Subcutaneous adipose tissue (tissue), 4 donors: ENCODE results near the gene ATXN7L1. TPM values are rescaled to one million over a fixed set of nuclear protein-coding genes. Genes with fewer than 3 reads are reported as not detected.

Source experiments
- total RNA-seq, 4 donors: library from RNA; depleted of rRNA; stranded (reverse); fragments of >200 nt; gene quantifications; one replicate each; pipeline ENCODE4 v1.1.0, GENCODE V29; 2016
- TF ChIP-seq, protein P1 (sequence below): fragments of 450-650 bp; IDR thresholded peaks from one replicate; pipeline ENCODE4 v1.5.1; 2016; ENCODE audit warnings: low read depth, mild to moderate bottlenecking, control low read depth, antibody characterized with exemption, moderate library complexity

ATXN7L1 gene
- total RNA-seq, 4 donors from 2014 or later: 11.5 to 29.2 (median 13.3) TPM

DNA sequence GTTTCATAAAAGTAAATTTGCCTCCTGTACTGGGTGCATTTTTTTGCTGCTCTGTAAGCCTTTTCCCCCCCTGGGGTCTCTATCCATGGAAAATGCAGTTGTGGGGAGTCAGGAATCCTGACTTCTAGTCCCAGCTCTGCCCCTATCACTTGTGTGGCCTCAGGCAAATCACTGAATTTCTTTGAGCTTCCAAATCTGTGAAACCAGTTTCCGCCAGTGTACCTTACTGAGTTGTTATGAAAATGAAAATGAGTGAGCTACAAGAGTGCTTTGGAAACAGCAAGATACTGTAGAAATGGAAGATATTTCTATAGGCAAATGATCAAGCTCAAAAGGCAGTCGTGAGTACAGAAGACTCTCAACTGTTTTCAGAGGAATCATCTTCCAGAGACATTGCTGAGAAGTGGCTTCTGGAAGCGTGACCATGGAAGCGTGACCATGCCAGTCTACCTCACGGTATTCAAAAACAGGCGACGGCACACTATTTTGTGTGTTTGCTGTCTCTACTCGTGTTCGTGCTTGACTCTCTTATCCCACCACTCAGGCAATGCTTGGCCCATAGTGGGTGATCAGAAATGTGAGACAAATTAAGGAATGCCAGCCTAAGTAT lies 107.4 kb downstream of the ATXN7L1 start:
- TF ChIP-seq, protein P1, sequence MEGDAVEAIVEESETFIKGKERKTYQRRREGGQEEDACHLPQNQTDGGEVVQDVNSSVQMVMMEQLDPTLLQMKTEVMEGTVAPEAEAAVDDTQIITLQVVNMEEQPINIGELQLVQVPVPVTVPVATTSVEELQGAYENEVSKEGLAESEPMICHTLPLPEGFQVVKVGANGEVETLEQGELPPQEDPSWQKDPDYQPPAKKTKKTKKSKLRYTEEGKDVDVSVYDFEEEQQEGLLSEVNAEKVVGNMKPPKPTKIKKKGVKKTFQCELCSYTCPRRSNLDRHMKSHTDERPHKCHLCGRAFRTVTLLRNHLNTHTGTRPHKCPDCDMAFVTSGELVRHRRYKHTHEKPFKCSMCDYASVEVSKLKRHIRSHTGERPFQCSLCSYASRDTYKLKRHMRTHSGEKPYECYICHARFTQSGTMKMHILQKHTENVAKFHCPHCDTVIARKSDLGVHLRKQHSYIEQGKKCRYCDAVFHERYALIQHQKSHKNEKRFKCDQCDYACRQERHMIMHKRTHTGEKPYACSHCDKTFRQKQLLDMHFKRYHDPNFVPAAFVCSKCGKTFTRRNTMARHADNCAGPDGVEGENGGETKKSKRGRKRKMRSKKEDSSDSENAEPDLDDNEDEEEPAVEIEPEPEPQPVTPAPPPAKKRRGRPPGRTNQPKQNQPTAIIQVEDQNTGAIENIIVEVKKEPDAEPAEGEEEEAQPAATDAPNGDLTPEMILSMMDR: no peak

DNA sequence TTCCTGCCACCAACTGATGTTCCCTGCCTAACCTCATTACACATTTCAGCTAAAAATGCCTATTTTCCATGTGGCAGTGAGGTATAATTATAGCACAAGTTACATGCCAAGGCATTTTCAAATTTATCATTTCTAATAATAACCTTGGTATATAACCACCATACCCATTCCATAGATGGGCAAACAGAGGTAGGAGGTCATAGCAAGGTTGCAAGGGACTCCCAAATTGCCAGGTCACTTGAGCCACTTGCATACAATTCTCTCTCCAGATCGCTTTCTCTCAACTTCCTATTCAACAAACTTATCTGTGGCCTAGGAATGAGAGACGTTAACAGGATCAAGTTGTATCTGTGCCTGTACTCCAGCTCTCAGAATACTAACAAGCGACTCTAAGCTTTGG lies 108.3 kb downstream of the ATXN7L1 start:
- TF ChIP-seq, protein P1: no peak

DNA sequence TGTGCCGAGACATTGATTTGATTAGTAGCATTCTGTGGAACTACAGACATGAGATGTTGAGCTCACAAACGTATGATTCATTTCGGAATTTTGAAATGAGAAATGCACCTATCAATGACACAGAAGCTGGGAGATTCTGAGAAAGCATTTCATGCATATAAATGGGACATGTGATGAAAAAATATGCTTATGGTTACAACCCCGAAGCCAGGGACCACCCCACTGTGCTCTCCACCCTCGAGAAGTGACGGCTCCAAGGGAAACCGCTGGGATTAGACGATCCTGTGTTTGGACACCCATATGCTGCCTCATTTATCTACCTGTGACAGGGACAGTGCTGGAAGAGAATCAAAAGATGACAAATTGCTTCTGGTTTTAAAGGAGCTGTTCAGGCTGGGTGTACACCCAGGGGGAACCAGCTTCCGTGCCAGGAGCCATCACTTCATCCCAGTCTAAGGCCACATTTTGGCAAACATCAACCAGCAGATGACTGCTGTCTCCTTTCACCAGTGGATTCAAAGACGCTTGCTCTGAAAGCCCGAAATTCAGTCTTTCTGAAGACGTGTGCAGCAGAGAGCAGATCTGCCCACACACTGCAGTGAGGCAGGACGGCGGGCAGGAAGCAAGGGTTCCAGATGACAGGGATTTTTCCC lies 109.9 kb downstream of the ATXN7L1 start:
- TF ChIP-seq, protein P1: no peak

DNA sequence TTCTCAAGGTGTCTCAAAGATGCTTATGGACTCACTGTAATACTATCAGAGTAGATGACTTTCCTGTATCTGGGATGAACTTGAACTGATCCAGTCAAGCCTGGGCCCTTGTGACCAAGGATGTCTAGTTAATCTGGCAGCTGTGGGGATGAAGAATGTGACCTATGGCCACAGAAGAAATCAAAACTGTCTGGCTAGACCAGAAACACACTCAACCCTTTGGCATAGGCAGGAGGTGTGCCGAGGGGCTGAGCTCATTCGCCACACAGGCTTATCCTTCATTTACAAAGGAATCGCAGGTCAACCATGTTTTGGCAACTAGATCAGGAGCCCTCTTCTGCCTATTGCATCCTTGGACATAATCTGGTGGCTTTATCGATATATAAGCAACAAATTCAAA lies 110.6 kb downstream of the ATXN7L1 start:
- TF ChIP-seq, protein P1: no peak

DNA sequence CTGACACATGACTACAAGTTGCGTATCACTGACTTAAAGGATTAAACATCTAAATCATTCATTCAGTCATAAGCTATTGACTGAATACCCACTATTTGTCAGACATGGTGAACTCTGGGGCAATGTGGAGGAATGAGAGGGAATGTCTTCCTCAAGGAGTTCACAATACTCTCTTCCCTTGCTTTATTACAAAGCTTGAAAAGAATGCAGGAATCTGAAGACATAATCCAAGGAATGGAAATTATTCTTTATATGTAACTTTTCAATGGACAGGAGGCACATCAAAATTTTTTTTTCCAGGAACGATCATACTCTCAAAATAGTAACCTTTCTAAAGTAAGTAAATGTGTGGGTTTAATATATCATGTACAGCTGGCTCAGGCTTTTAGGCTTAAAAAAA lies 111.9 kb downstream of the ATXN7L1 start:
- TF ChIP-seq, protein P1: no peak

DNA sequence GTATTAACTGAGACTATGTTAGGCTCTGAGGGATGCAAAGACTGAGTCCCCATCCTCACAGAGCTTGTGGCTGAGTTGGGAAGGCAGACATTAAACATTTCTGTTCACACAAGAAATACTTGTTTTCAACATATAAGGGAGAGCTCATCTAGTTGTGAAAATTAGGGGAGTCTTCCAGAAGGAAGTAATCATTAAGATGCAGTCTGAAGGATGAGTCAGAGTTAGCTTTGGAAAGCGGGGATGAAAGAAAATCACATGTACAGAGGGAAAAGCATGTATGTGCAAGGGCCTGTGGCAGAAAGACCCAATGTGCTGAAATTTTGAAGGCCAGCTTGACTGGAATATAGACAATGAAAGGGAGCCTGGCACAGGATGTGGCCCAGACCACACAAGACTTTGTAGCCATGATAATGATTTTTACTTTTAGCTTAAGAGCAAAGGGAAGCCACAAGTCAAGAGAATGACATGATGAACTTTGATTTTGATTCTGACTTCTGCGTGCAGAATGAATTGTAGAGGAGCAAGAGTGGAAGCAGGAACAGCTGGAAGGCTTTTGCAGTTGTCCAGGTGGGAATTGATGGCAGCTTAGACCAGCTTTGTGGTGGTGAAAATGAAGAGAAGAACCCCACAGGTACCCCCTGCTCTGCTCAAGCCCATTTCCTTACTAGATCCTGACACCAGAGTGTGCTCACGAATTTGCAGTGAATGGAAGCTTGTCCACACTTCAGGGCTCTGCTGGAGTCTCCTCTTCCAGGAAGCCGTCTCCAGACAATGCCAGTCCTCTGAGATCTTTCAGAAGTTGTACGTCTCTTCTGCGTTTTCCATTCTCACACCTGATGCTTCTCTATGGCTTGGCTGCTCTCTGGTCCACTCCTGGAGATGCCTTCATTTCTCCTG lies 115.6 kb downstream of the ATXN7L1 start:
- TF ChIP-seq, protein P1: no peak
